ENCODE data around the gene GOLGA6L9.
"Not testable (repeated sequence)": the region's sequence is repeated elsewhere in the genome, so short reads cannot be mapped to it uniquely, and the experiment has no call there.

DNA sequence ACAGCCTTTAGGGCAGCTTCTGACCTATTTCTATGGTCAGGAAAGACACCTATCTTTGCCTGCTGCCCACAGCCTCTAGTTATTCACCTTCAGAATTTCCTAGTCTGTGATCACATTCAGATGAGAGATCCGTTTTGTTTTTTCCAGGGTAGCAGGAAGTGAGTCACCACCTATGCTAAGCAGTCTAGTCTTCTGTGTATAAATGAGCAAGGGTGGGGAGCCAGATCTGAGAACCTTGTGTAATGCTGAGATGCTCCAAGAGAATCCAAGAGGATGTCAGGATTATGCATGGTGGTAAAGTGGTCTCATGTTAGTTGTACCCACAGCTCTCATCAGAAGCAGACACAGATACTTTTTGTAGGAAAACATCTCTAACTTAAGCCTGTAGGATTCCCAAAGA is 8.7 kb upstream of the GOLGA6L9 start:
- TF ChIP-seq, protein P1, sequence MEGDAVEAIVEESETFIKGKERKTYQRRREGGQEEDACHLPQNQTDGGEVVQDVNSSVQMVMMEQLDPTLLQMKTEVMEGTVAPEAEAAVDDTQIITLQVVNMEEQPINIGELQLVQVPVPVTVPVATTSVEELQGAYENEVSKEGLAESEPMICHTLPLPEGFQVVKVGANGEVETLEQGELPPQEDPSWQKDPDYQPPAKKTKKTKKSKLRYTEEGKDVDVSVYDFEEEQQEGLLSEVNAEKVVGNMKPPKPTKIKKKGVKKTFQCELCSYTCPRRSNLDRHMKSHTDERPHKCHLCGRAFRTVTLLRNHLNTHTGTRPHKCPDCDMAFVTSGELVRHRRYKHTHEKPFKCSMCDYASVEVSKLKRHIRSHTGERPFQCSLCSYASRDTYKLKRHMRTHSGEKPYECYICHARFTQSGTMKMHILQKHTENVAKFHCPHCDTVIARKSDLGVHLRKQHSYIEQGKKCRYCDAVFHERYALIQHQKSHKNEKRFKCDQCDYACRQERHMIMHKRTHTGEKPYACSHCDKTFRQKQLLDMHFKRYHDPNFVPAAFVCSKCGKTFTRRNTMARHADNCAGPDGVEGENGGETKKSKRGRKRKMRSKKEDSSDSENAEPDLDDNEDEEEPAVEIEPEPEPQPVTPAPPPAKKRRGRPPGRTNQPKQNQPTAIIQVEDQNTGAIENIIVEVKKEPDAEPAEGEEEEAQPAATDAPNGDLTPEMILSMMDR (IDR thresholded peaks at IDR 0.05), result not testable (repeated sequence)
- TF ChIP-seq, protein P2, sequence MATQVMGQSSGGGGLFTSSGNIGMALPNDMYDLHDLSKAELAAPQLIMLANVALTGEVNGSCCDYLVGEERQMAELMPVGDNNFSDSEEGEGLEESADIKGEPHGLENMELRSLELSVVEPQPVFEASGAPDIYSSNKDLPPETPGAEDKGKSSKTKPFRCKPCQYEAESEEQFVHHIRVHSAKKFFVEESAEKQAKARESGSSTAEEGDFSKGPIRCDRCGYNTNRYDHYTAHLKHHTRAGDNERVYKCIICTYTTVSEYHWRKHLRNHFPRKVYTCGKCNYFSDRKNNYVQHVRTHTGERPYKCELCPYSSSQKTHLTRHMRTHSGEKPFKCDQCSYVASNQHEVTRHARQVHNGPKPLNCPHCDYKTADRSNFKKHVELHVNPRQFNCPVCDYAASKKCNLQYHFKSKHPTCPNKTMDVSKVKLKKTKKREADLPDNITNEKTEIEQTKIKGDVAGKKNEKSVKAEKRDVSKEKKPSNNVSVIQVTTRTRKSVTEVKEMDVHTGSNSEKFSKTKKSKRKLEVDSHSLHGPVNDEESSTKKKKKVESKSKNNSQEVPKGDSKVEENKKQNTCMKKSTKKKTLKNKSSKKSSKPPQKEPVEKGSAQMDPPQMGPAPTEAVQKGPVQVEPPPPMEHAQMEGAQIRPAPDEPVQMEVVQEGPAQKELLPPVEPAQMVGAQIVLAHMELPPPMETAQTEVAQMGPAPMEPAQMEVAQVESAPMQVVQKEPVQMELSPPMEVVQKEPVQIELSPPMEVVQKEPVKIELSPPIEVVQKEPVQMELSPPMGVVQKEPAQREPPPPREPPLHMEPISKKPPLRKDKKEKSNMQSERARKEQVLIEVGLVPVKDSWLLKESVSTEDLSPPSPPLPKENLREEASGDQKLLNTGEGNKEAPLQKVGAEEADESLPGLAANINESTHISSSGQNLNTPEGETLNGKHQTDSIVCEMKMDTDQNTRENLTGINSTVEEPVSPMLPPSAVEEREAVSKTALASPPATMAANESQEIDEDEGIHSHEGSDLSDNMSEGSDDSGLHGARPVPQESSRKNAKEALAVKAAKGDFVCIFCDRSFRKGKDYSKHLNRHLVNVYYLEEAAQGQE (IDR thresholded peaks at IDR 0.05; ENCODE audit: insufficient read depth in 1 of 2, low read depth in 2 of 2, low read length in 1 of 2), result not testable (repeated sequence)
- not testable (repeated sequence) for TF ChIP-seq SIN3A (IDR thresholded peaks at IDR 0.05; ENCODE audit: borderline replicate concordance, insufficient read depth, low read depth, low read length)

Measured in Panc1 (cell line).